ENCODE results near the gene ALDH3A2.

GRCh38 chr17:19663097-19663496 lies 14.5 kb downstream of the ALDH3A2 start:
- no peak for TF ChIP-seq CTCF (tag by site-specific recombination; IDR thresholded peaks at IDR 0.05)
- no peak for TF ChIP-seq SP2 (tag by site-specific recombination; IDR thresholded peaks at IDR 0.05)
- no peak for TF ChIP-seq ATF2 (tag by site-specific recombination; IDR thresholded peaks at IDR 0.05; ENCODE audit: low read depth)
- TF ChIP-seq REST (tag by site-specific recombination; IDR thresholded peaks at IDR 0.05): no peak
- TF ChIP-seq ZNF335 (tag by site-specific recombination; conservative IDR thresholded peaks at IDR 0.05): no peak
- TF ChIP-seq ZNF549 (tag by site-specific recombination; IDR thresholded peaks at IDR 0.05): no peak
- no peak for TF ChIP-seq BCL11A (tag by site-specific recombination; IDR thresholded peaks at IDR 0.05; ENCODE audit: low read depth)
- TF ChIP-seq ZNF350 (tag by site-specific recombination; IDR thresholded peaks at IDR 0.05): no peak
- no peak for TF ChIP-seq SALL2 (tag by site-specific recombination; IDR thresholded peaks at IDR 0.05; ENCODE audit: borderline replicate concordance)
- no peak for TF ChIP-seq GLI2 (tag by site-specific recombination; IDR thresholded peaks at IDR 0.05; ENCODE audit: borderline replicate concordance, low read depth)
